KG1 (cell line): ENCODE results near the gene DSCAM.

Experiments used
- DNase-seq: peaks from one replicate; lab custom pipeline; 2025; lab: John Stamatoyannopoulos, UW

DSCAM gene

DNA sequence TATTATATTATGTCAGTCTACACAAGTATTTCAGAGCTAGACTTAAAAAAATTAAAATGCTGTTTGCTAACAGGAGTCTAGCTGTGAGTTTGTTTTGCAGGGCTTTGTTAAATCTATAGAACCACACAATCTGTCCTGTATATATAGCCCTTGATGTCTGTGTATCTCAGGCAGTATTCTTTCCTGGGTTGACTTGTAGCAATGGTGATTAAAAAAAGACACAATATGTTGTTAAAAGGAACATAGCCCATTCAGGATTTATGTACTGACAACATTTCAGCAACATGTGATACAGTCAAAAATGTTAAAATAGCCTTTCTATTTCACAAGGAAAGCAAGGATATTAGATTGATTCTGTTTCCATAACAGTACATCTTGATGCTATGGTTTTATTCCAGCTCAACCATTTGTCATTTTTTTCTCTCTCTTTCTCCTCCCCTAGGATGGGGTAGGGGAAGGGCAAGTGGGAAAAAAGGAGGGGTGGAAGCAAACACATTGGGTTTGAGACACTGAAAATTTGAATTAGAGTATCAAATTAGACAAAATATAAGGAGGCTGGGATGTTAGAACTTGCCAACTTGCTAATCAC is 139.2 kb downstream of the DSCAM start:
- DNase-seq, result no peak

DNA sequence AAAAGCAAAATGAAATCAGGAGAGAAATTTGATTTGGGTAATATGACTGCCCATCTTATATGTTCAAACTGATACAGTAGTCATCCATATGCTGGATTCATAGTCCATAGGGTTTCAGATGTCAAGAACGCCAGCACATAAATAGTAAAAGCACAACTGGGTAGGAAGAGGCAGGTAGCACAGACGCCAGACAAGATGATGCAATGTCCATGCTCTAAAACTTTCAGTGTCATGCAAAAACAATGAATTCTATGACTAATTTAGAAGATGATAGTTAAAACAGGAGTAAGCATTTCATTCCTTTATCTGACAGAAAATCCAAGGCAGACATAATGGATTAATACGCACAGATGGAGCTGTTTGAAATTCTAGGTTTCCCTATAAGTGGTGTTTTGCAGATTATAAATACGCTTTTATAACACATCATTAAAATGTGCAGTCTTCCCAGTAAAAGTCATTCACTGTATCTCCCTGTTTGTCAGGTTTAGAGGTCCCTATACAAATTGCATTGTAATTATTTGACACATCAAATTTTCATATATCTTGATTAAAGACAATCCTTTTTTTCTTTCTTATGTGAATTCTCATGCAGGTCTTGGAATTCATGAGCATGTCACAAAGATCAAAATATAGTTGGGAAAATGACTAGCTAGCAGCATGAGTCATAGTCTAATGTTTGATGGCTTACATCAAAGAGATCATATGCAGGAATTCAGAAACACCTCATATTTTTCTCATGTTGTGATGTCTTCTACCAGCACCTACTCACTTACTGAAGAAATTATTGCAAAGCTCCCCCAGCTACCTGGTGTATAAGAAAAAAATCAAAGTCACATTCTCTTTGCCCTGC is 139.9 kb downstream of the DSCAM start:
- no peak for DNase-seq

DNA sequence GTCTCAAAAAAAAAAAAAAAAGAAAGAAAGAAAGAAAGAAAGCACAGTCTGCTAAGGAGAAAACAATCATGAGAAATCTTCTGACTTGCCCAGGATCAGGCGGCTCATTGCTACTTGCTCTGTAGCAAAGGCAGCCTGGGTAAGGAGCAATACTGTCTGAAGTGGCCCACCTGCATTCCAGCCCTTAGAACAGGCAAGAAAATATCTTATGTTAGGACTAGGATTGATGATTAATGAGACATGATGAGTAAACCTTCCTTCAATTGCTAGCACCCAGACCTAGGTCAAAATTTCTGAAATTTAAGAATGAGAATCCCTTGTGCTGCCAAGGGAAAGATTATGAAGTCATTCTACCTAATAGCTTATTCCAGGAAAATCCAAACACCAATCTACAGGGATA is 140.8 kb downstream of the DSCAM start:
- DNase-seq, result no peak

DNA sequence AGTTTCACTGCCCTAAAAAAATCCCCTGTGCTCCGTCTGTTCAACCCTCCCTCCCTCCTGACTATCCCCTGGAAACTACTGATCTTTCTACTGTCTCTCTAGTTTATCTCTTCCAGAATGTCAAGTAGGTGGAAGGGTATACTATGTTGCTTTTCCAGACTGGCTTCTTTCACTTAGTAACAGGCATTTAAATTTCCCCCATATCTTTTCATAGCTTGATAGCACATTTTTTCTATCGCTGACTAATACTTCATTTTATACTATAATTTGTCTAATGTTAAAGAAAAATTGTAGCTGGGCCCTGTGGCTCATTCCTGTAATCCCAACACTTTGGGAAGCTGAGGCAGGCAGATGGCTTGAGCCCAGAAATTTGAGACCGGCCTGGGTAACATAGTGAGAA is 142.8 kb downstream of the DSCAM start:
- no peak for DNase-seq

DNA sequence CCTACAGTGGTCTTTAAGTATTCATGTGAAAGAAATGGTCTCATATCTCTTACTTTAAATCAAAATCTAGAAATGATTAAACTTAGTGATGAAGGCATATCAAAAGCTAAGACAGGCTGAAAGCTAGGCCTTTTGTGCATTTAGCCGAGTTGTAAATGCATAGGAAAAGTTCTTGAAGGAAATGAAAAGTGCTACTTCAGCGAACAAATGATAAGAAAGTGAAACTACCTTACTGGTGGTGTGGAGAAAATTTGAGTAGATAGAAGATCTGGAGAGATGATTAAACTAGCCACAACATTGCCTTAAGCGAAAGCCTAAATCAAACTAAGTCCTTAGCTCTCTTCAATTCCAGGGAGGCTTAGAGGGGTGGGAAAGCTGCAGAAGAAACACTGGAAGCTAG is 147.6 kb downstream of the DSCAM start:
- DNase-seq, result no peak

DNA sequence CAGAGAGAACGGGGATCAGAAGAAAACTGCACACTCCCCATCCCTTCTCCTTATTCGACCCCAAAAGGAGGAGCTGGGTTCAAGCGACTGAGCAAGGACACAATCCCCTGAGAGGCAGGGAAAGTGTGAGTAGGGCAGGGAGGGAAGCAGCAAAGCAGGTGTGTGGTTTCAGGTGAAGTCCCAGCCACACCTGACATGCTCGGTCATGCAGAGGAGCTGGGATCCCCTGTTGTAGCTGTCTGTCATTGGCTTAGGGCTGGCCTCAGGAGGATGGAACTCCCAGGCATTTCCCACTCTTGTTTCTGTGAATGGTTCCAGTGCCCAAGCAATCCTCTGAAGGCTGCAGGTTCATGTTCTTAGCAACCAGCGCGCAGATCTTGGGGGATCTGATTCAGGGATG is 150.7 kb downstream of the DSCAM start:
- no peak for DNase-seq

DNA sequence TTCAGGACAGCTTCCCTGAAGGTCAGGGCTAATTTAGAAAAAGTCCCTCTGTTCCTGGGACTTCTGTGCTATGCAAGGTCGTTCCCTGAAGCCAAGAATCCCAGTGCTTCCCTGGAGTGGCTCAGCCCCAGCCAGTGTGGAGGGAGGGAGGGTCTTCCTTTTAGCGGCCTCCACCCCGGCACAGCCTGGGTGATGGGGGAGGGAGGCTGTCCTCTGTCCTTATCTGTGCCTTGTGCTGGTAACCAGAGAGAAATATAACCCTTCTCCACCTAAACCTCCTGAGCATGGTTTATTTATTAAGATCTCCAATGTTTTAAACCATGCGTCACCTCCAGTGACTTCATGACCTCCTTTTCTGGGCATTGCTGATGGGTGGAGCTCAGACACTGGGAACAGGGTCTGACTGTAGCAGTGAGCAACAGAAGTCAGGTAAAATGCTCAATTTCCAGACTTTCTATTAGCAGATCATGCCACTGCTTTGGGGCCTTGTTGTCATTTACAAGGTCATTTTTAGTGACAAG is 157.1 kb downstream of the DSCAM start:
- no peak for DNase-seq

DNA sequence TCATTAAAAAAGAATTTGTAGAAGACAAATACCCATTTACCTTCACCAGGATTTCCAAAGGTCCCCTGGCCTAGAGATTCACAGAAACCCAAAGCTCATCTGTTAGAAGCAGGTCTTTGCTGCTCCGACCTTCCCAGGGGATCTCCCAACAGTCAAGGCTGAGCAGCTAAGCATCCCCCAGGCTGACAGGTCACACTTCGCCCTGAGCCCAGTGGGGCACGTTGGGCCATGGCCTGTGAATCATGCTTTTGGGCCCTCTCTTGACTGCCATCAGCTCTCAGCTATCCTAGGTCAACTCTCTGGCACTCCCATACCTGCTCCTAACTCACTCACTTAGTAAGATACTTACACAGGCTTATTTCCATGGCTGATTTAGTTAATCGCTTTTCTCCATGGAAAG is 157.7 kb downstream of the DSCAM start:
- no peak for DNase-seq

DNA sequence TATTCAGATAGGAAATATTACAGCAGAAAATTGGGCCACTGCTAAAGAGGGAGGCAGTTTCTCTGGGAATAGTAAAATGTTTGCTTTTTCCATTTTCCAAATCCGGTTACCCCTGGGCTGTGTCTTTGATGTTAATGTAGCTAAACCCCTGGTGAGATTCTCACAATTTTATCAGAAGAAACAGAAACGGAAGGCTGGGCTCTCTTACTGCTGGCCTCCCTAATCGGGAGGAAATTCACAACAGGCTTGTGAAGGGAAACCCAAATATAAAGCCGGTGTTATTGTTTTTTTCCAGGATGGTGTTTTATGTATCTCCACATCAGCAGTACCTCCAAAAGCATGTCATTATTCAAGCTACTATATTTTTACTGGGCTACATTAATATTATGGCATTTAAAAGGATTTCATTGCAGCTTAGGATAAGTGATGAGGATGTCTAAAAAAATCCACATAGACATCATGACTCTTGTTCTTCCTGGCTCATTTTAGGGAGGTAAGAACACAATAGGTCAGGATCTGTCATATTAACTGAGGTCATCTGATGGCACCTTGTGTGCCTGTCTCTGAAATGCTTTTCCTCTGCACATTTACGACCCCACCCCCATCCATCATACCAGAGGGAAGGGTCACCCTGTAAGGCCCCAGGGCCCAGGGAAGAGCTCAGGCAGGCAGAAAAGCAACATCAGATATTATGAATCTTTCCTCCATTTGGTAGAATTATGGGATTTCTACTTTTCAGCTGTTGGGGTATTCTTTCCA is 158.7 kb downstream of the DSCAM start:
- no peak for DNase-seq

DNA sequence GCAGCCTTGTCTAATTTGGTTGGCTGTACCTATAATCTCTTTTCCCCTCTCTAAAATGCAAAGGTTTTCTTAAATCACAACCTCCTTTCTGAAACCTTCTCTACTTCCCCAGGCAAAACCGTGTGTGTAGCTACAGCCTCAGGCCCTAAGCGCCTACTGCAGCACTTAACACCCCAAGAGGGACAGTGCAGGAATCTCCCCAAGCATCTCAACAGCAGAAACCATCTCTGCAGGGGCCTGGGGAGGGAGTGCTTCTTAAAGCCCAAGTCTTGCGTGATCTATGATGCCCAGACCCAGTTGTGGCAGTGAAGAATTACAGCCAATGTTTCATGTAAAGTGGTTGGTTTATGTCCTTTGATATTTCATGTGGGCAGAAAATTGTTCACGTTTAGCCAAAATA is 159.3 kb downstream of the DSCAM start:
- DNase-seq, result no peak

DNA sequence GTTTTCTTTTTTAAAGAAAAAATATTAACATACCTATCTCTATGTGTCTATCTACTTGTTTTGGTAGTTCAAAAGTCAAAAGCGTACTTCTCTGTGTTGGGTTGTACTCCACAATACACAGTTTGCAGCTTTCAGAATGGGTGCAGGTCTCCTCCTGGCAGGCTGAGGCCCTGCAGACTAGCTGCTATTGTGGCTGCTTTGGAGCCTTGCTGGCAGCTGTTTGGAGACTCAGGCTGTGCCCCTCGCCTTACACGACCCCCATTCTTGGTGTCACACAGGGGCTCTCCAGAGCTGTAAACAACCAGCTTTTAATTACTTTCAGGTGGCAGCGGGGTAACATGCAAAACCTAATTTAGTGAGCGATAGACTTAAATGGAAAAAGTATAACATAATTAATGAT is 160.4 kb downstream of the DSCAM start:
- DNase-seq, result no peak

DNA sequence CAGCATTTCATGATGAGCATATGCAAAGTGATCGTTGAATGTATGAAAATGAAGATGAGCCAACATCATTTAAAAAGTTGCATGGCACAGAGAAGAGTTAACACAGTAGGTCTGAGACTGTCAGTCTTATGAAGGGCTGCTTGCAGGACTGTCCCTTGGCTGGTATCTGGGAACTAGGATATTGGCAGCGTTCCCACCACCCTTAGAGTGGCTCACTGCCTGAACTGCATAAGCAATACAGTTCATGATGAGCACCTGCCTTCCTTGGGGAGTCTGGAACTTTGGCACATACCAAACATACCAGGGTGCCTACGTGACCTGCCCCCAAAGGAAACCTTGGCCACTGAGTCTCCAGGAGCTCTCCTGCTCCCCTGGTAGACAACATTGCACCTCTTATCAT is 161.8 kb downstream of the DSCAM start:
- DNase-seq, result no peak

DNA sequence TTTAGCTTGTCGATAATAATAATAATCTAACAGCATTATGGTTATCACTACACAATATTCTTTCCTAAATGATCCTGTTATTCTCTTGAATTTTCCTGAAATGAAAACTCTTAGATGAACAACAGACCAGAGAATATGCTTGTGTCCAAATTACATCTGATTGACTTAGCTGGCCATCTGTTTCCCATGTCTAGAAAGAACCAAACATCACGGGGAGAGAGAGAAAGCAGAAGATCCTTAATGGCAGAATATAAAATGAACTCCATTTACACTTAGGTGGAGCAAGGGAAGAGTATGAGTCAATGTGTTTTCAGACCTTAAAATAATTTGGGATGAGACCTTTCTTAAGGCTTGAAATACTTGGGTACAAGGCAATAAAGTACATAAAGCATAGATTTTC is 162.2 kb downstream of the DSCAM start:
- DNase-seq, result no peak

DNA sequence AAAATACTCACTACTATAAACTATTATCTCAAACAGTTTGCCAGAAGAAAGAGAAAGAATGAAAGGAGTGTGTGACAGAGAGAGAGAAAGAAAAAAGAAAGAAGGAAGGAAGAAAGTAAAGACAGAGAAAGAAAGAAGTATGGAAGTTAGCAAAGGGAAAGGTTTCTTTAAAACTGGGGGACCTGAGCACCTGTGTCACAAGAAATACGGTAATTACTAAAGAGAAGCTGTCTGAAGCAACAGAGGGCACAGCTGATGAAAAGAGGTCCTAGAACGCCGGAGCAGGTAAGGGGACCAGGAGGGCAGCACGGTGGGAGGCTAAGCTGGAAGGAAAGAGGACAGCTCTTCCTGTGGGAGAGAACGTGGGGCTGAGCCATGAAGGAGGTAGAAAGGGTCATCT is 163.6 kb downstream of the DSCAM start:
- no peak for DNase-seq

DNA sequence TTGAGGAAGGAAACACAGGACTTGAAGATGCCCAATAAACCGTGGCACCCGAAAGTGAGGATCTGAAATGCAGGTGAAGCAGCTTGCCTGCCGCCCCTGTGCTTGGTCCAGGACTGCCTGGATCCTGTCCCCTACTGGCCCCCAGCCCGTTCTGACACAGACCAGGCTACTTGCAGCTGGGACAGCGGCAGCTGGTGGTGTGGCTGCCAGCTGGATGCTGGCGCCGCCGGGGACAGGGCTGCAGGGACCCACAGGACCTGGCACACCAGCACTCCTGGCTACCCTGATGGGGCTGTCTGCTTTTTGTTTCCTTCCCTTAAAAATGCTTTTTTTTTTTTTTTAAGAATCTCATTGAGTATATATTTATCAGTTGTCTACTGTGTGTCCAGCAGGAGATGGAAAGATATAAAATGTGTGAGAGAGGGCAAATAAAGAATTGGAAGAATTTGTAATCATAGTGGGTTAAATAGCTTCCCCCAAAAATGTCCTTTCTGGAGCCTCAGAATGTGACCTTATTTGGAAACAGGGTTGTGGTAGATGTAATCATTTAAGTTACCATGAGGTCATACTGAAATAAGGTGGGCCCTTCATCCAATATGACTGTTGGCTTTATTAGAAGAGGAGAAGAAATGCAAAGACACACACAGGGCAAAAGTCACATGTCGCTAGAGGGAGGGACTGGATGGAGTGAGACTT is 165.6 kb downstream of the DSCAM start:
- DNase-seq, result no peak

DNA sequence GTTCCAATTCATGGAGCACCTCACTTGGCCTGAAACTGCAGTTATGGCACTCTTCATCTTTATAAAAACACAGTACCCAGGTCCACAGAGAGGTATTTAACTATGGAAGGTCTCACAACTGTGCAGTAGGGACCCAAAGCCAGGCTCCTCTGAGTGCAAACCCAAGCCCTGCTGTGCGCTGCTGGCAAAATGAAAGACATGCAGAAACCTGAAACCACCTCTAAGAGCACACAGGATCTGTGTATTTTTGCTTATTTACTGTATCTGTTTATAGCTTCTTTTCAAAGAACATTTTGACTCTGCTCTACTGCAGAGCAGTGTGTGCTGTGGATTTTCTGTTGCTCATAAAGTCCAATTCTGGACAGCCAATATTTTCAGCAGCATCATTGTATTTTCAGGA is 166.6 kb downstream of the DSCAM start:
- DNase-seq, result no peak

DNA sequence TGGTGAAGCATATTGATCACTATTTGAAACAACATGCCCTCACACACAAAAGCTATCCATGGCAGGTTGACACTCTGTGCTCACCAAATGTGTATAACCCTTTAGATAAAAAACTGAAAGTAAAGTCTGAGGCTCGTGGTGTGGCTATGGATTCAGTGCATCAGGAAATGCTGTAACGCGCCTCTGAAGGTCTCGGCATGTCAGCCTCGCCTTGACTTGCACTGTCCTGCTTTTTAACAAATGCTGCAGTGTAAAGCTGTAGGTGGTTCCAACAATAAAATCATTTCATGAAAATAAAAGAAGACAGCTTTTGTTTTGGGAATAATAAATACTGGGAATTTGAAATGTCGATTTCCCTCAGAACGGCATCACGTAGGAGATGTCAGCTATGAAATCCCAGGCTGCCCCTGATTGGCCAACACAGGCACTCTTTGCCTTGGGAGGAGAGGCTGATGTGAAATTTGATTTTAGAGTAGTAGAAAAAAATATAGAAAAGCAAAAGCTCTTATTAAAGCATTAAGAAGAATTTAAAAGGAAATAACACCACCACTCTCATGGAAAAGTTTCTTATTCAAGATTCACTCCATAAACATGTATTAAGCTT is 168.2 kb downstream of the DSCAM start:
- no peak for DNase-seq

DNA sequence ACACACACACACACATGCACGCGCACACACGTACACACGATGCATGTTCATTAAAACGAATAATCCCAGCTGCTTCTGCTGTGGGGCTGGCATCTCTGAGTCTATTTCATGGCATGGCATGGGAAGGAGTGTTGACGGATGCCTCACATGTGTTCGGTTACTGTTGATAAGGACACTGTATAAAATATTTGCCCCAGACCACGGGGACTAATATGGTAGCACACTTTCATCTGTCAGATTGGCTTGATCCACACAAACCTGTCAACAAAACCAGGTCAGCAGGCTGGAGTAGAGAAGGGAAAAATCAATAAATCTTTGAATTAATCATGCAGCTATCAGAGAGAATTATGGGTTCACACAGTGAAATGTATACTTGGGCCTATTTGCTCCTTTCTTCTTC is 171.9 kb downstream of the DSCAM start:
- DNase-seq, result no peak

DNA sequence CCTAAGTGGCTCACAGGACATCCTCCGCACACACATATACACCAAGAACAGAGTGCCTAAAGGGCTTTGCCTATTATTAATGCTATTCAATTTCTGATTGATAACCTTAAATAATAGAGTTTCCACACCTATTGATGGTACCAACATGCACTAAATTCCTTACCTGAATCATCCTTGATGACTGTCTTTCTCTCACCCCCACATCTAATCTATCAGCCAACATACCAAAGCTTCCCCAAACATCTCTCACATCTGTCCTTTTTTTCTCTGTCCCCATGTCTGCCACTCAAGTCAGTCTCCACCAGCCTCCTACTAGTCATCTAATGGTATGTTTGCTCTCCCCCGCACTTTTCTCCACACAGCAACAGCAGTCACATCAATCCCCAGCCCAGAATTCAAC is 174.4 kb downstream of the DSCAM start:
- no peak for DNase-seq

DNA sequence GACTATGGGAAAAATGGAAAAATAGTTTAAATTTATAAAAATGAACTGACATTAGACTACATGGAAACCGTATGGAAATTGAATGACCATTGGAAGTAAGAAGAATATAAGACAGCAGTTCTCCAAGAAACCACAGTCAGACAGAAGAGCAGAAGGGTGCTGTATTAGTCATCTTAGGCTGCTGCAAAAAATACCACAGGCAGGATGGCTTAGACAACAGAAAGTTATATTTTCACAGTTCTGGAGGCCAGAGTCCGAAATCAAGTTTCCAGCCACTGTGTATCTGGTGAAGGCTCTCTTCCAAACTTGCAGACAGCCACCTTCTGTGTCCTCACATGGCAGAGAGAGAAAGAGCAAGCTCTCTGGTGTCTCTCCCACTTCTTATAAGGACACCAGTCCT is 175.2 kb downstream of the DSCAM start:
- no peak for DNase-seq

DNA sequence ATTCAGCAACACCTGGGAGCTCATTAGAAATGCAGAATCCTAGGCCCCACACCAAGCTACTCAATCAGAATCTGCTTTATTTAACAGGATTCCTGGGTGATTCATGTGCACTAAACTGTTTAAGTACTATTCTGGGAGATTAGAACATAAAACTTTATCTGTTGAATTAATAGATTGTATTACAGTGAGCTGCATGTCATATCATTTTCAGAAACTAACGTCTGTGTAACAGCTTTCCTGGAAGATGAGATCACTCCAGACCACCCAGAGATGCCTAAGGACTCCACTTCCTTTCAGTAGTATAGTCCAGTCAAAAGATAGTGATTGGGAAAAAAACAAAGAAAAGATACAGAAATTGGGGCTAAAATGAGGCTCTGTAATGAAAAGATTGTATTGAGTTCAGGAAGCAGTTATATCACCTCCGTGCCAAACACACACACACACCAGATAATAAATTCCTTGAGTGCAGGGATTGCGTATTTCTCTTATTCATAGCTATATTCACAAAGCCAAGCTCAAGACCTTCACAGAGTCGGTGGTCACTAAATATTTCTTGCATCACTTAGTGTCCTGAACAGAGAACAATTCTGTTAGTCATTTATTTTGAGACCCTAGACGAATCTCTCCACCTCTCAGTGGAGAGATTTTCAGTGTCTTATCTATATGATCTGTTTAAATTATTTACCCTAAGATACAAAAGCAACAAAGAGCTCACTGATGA is 178.2 kb downstream of the DSCAM start:
- DNase-seq, result no peak
